GM18870 (cell line): ENCODE data around the gene PLA2G2F.
"Not testable (repeated sequence)": the region's sequence is repeated elsewhere in the genome, so short reads cannot be mapped to it uniquely, and the experiment has no call there.

ENCODE experiments used
- ATAC-seq: cut with Tn5 transposase; IDR thresholded peaks from one replicate; pipeline ENCODE4 v1.9.1; 2021; ENCODE audit warnings: moderate library complexity; ENCODE audit not compliant: unreplicated experiment

The PLA2G2F gene

GRCh38 chr1:20114021-20114648 is 25.0 kb upstream of the PLA2G2F start:
- ATAC-seq = no peak

GRCh38 chr1:20115479-20115878 is 23.6 kb upstream of the PLA2G2F start:
- ATAC-seq = no peak

GRCh38 chr1:20115916-20116315 is 23.2 kb upstream of the PLA2G2F start:
- ATAC-seq = no peak

GRCh38 chr1:20117236-20117635 is 21.9 kb upstream of the PLA2G2F start:
- no peak for ATAC-seq

- no peak for ATAC-seq
Observed at GRCh38 chr1:20119347-20119746, 19.8 kb upstream of the PLA2G2F start, which contains the start of gene PLA2G2D. PLA2G2D (minus strand) TSS chr1:20119536; CDS start chr1:20119498, 38 bp downstream.

- no peak for ATAC-seq
Observed at GRCh38 chr1:20120796-20121195, 18.3 kb upstream of the PLA2G2F start.

GRCh38 chr1:20123722-20124455 is 15.2 kb upstream of the PLA2G2F start:
- ATAC-seq = no peak

- no peak for ATAC-seq
Observed at GRCh38 chr1:20124456-20125057, 14.6 kb upstream of the PLA2G2F start.

GRCh38 chr1:20125100-20125499 is 14.0 kb upstream of the PLA2G2F start:
- ATAC-seq = no peak

GRCh38 chr1:20126041-20126805 is 12.9 kb upstream of the PLA2G2F start:
- ATAC-seq = no peak

GRCh38 chr1:20126806-20127440 is 12.2 kb upstream of the PLA2G2F start:
- no peak for ATAC-seq

GRCh38 chr1:20130518-20130917 is 8.6 kb upstream of the PLA2G2F start:
- not testable (repeated sequence) for ATAC-seq

GRCh38 chr1:20134995-20135394 is 4.1 kb upstream of the PLA2G2F start:
- ATAC-seq = no peak

GRCh38 chr1:20136249-20136648 is 2.9 kb upstream of the PLA2G2F start:
- ATAC-seq = no peak

- no peak for ATAC-seq
Observed at GRCh38 chr1:20137055-20137454, 2.1 kb upstream of the PLA2G2F start.

- ATAC-seq = no peak
Observed at GRCh38 chr1:20137604-20138003, 1.5 kb upstream of the PLA2G2F start.

GRCh38 chr1:20138346-20138745 is 777 bp upstream of the PLA2G2F start:
- ATAC-seq = no peak

GRCh38 chr1:20139776-20140612 is 871 bp downstream of the PLA2G2F start:
- no peak for ATAC-seq

- ATAC-seq = no peak
Observed at GRCh38 chr1:20141001-20141400, 1.9 kb downstream of the PLA2G2F start.

GRCh38 chr1:20141466-20141865 is 2.3 kb downstream of the PLA2G2F start:
- ATAC-seq = no peak
